GM21381 (cell line): ENCODE results near the gene GNAS-AS1.

Source experiments
- ATAC-seq: cut with Tn5 transposase; IDR thresholded peaks from one replicate; pipeline ENCODE4 v1.9.1; 2021; ENCODE audit warnings: mild to moderate bottlenecking, moderate library complexity; ENCODE audit not compliant: unreplicated experiment

GNAS-AS1 gene

DNA sequence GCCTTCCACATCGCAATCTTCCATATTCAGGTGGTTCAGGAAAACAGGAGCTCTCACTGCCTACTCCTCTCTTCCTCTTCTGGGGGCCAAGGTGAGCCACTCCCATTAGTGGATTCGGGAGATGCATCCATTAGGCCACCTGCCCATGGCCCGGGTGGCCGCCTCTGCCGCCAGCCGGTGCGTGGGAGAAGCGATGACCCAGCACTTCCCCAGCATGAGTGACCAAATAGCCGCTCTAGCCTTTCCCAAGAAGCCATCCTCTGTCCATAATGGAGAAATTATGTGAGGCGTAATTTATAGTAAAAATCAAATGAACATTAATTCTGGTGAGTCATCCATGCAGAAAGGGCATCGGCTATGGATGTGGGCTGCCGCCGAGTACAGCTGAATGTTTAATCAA lies 39.4 kb downstream of the GNAS-AS1 start:
- ATAC-seq, result no peak

DNA sequence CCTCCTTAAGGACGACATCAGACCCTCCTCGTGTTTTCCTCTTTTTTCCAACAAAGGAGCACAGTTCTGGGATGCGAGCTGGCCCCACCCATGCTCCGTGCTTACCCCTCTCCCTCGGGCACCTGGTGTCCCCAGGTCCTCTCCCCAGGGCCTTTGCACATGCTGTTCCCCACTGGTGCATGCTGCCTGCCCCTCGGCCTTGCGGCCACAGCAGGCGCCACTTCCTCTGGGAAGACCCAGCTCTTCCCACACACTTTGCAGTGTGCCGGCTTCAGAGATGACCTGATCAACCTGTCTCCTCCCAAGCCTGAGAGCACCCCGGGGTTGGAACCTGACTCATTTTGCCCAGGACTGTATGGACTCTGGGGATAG lies 39.8 kb downstream of the GNAS-AS1 start:
- ATAC-seq, result no peak

- no peak for ATAC-seq
These were observed 40.4 kb downstream of the GNAS-AS1 start for GRCh38 chr20:58810116-58810878.

DNA sequence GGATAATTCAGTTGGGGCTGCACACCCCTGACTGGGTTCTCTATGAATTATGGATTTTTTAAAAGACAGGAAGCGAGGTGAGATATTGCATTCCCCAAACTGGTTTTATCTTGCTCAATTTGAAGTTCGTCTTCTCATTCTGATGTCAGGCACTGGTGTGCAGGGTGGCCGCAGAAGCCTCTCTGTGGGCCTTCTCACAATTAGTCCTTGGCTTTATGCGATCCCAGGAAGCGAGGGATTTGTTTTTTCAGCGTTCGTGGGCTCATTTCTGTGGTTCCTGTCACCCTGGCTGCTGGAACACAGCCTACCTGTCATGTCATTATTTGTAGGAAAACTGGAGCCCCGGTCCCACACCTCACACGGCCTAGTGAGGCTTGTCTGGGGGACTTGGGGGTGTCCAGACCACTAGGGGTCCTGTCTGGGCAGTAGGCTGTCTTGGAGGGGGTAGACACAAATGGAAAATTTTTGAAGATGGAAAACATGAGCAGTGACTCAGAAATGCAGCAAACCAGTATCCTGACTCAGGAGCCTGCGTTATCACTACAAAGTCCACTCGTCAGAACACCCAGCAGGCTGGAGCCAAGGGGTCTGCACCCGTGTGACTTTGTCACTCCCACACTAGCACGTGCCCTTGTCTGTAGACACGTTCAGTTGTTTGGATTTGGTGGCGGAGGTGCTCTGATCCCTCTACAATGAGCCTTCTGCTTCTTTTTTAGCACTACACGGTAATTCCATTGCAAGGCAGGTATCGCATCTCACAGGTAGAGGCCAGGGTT lies 42.2 kb downstream of the GNAS-AS1 start:
- no peak for ATAC-seq

GRCh38 chr20:58807801-58808200 lies 42.9 kb downstream of the GNAS-AS1 start:
- ATAC-seq, result no peak

- no peak for ATAC-seq
These were observed 47.2 kb downstream of the GNAS-AS1 start for GRCh38 chr20:58803533-58803932.

DNA sequence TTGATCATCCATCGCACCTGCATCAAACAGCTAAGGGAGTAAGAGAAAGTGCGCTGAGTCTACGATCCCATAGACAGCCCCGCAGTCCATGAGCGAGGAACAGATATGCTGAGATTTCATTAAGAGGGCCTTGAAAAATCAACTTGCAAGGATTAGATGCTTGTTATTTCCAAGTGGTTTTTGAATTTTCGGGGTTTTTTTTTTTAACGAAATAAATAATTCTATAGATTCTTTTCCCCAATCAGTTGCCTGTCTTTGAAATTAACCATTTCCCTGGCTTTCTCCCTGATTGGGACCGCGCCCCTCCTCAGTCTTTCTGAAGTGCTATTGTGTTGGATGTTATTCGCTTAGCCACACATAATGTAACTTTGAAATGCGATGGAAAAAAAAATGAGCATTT lies 48.6 kb downstream of the GNAS-AS1 start:
- no peak for ATAC-seq

GRCh38 chr20:58800134-58800871 lies 50.4 kb downstream of the GNAS-AS1 start:
- no peak for ATAC-seq

- ATAC-seq, result no peak
These were observed 53.0 kb downstream of the GNAS-AS1 start for GRCh38 chr20:58797371-58798338.

GRCh38 chr20:58795923-58796245 lies 54.8 kb downstream of the GNAS-AS1 start:
- ATAC-seq, result no peak

- ATAC-seq, result no peak
These were observed 55.4 kb downstream of the GNAS-AS1 start for GRCh38 chr20:58795181-58795922.

DNA sequence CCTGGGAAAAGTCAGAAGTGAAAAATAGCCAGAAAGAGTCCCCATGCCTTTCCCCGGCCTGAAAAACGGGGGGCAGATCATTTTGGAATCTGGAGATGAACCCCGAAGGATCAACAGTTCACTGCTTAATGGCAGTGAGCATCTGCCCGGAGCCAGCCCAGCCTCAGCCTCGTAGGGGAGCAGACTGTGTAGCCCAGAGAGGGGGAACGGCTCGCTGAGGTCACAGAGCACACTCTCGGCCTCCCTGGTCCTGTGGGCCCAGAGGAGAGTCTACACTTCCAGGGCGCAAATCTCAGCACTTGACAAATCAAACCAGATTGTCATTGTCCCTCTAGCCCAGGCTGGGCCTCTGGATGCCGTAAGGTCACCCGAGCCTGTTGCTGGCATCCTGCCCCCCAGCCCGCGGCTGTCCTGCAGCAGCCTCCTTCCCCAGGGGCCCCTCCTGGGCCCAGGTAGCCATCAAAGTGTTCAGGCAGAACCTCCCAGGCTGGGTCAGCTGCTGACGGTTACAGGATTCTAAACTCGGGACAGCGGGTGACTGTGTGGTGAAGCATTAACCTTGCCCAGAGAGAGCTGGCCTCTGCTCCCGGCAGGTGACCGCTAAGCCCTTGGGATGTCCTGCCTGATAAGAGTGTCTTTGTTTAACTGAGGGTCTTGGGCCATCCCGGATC lies 56.1 kb downstream of the GNAS-AS1 start:
- ATAC-seq, result no peak

DNA sequence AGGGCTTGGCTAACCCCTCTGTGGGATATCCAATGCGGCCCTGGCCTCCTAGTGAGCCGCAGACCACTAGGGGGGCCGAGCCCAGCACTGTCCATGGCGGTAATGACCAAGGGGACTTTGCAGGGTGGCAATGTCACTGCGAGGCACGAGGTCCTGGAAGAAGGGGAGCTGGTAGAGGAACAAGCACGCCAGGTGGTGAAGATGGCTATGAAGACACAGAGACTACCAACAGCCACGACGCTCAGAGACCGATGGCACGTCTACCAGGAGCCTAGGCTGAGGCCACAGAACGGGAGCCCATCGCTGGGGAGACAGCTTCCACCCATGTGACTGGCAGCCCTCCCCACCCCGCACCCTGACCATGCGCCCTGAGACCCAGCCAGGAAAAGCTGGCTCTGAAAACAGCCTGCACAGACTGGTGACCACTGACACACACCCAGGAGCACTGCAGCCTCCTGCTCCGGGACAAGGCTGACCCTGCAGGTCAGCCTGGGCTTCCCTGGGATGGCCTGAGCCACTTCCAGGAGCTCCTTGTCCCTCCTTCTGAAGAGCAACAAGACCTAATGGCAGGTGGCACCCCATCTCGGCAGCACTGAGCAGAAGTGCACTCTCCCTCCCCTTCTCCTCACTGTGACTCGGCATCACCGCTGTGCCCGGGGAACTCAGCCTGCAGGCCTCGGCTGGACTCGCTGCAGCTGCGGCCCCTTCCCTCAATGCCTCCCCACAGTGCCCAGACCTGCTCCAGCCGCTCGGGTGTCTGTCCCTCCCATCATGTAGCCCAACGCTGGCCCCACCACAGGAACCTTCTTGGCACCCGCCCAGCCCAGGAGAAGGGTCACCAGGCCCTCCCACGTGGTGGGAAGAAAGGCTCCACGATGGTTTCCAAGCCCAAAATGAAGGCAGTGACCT lies 56.9 kb downstream of the GNAS-AS1 start:
- ATAC-seq, result no peak

GRCh38 chr20:58792426-58792825 lies 58.3 kb downstream of the GNAS-AS1 start:
- ATAC-seq, result no peak

DNA sequence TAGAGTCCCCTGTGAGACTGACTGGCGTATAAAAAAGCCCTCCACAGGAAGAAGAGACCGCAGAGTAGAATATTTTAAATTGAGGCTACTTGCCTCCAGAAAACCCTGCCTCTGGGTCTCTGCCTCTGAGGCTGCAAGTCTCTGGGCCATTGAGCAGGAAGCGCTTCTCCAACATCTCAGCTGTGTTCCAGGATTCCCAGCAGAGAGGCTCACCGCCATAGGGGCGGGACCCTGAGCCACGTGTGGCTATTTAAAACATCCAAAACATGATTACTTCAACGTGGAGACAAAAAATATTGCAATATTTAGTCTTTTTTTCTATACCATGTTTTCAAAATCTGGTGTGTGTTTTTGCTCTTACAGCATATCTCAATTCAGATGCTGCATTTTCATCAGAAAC lies 59.4 kb downstream of the GNAS-AS1 start:
- no peak for ATAC-seq

- no peak for ATAC-seq
These were observed 60.2 kb downstream of the GNAS-AS1 start for GRCh38 chr20:58790454-58790853.

DNA sequence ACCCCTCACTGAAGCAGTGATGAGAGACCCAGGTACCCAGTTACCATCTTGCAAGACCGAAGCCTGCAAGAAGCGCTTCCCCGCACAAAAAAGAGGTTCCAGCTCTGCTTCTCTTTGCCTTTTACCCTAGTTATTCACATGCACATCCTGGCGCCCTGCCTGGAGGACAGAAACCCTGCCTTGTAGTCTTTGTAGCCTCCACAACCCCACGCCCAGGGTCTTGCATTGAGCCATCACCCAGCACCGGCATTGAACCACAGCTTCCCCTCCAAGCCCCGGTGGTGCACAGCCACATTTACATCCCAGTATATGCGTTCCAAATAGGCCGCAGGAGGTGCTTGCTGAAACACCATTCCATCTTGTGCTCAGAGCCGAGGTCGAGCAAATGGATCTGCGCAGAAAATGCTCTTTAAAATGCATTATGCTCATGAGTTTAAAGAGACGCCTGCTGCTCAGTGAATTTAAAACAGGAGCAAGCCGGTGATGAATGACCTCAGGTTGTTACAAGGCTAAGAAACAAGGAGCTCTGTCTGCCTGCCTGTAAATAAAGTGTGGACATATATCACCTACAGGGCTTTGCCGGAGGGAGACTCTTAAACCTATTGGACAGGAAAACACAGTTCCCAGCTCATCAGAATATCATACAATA lies 61.7 kb downstream of the GNAS-AS1 start:
- ATAC-seq, result no peak
